GM12878 (cell line): ENCODE measurements around the gene FLOT1. TPM values are rescaled to one million over a fixed set of nuclear protein-coding genes. Genes with fewer than 3 reads are reported as not detected.

Experiments used
- ATAC-seq: fragments of 200-7000 bp; cut with Tn5 transposase; 3 replicates; pipeline ENCODE4 v1.9.1; 2020; ENCODE audit warnings: mild to moderate bottlenecking, moderate library complexity
- BruUV-seq: library from RNA; stranded (reverse); fragments of 400-500 nt; replicated peaks from 2 replicates; lab custom pipeline; 2021; lab: Mats Ljungman, UMichigan
- CTCF ChIA-PET: fragments of 300-600 bp; sonication (Branson Sonifier 250); formaldehyde crosslinking; extraction: SDS; loops from one replicate; lab custom pipeline; 2021; ENCODE audit warnings: inconsistent platforms; lab: Yijun Ruan, JAX
- POLR2A ChIA-PET: fragments of 350-600 bp; formaldehyde crosslinking; extraction: SDS; loops from one replicate; lab custom pipeline; 2021; ENCODE audit warnings: inconsistent platforms; lab: Charles Lee
- RAD21 ChIA-PET: fragments of 300-600 bp; sonication (Branson Sonifier 250); formaldehyde crosslinking; loops from one replicate; lab custom pipeline; 2023; ENCODE audit warnings: antibody characterized with exemption; ENCODE audit not compliant: unreplicated experiment; lab: Charles Lee
- SMC1A ChIA-PET: fragments of 300-600 bp; sonication (Branson Sonifier 250); formaldehyde crosslinking; loops from one replicate; lab custom pipeline; 2023; ENCODE audit not compliant: unreplicated experiment, uncharacterized antibody; lab: Charles Lee
- DNase-seq: peaks from one replicate; pipeline ENCODE4 v3.0.0-alpha.2; 2011; ENCODE audit warnings: low read depth, low spot score
- FAIRE-seq: peaks from 3 replicates; lab custom pipeline; 2011; peaks lifted over from hg19 to GRCh38; lab: Jason Lieb, UNC
- H2AFZ ChIP-seq: 2 replicates; pipeline ENCODE4 v1.6.0; 2011; ENCODE audit warnings: low read depth, low read length, control low read depth; ENCODE audit not compliant: control insufficient read depth
- H3K27ac ChIP-seq: 2 replicates; pipeline ENCODE4 v1.5.1; 2011; ENCODE audit warnings: control low read depth; ENCODE audit not compliant: control insufficient read depth, insufficient read depth
- H3K27me3 ChIP-seq, 2 experiments: replicated peaks in 1 of 2; 2 replicates each; pipeline versions ENCODE4 v1.6.0 to v1.6.1; 2011; ENCODE audit warnings: low read length in 1 of 2; ENCODE audit not compliant: control insufficient read depth in 2 of 2, insufficient read depth in 2 of 2
- H3K36me3 ChIP-seq, 2 experiments: 2 replicates each; pipeline ENCODE4 v1.5.1; 2011; ENCODE audit warnings: low read length in 1 of 2; ENCODE audit not compliant: control insufficient read depth in 2 of 2, insufficient read depth in 2 of 2
- H3K4me1 ChIP-seq: 2 replicates; pipeline ENCODE4 v1.6.1; 2011; ENCODE audit warnings: mild to moderate bottlenecking, low read length, moderate library complexity, mixed read lengths; ENCODE audit not compliant: control insufficient read depth, insufficient read depth
- H3K4me2 ChIP-seq: 2 replicates; pipeline ENCODE4 v1.6.0; 2011; ENCODE audit warnings: control low read depth; ENCODE audit not compliant: control insufficient read depth, insufficient read depth
- H3K4me3 ChIP-seq: fragments of 200-600 bp; sonication (generic); 2 replicates; pipeline ENCODE4 v1.5.1; 2016
- H3K79me2 ChIP-seq: 2 replicates; pipeline ENCODE4 v1.6.0; 2011; ENCODE audit warnings: low read length; ENCODE audit not compliant: control insufficient read depth, insufficient read depth
- H3K9ac ChIP-seq: 2 replicates; pipeline ENCODE4 v1.8.0; 2011; ENCODE audit warnings: low read length, control low read depth, mixed read lengths; ENCODE audit not compliant: control insufficient read depth, insufficient read depth
- H3K9me3 ChIP-seq: replicated peaks from 3 replicates; pipeline ENCODE4 v1.5.1; 2011; ENCODE audit warnings: mild to moderate bottlenecking, low read length; ENCODE audit not compliant: control insufficient read depth, insufficient read depth
- H4K20me1 ChIP-seq: 2 replicates; pipeline ENCODE4 v1.6.0; 2011; ENCODE audit not compliant: control insufficient read depth, insufficient read depth
- CTCF ChIP-seq, 3 experiments: IDR thresholded peaks in 2 of 3; conservative IDR thresholded peaks in 1 of 3; 2 replicates each; pipeline ENCODE4 v1.5.1; 2011; ENCODE audit warnings: low read depth in 3 of 3, low read length in 3 of 3, mild to moderate bottlenecking in 3 of 3, control low read depth in 2 of 3, moderate library complexity in 2 of 3, inconsistent platforms in 1 of 3, mixed read lengths in 1 of 3; ENCODE audit not compliant: control insufficient read depth in 2 of 3, insufficient read depth in 1 of 3; ENCODE audit errors: extremely low read depth in 1 of 3
- LARP7 ChIP-seq: fragments of 450-650 bp; IDR thresholded peaks from 2 replicates; pipeline ENCODE4 v1.6.1; 2017; ENCODE audit warnings: mild to moderate bottlenecking
- ZBED1 ChIP-seq: IDR thresholded peaks from 2 replicates; pipeline ENCODE4 v1.6.1; 2016; ENCODE audit warnings: borderline replicate concordance
- WGBS: methylation state at CpG from one replicate; pipeline ENCODE4 v1.1.6; 2016; ENCODE audit warnings: low lambda C conversion rate; ENCODE audit not compliant: insufficient replicate concordance, insufficient coverage; ENCODE audit errors: missing lambda C conversion rate; 5-methylcytosine and 5-hydroxymethylcytosine counted together
- in situ Hi-C: fragments of 300-500 bp; cut with MboI; formaldehyde crosslinking; loops from 9 replicates; pipeline ENCODE4 v1.14.3; 2018; ENCODE audit warnings: mixed read lengths
- intact Hi-C: fragments of 100-400 bp; cut with micrococcal nuclease; formaldehyde crosslinking; loops from one replicate; pipeline ENCODE4 v1.14.2; 2022; ENCODE audit not compliant: unreplicated experiment
- polyA plus RNA-seq, 11 experiments: library from polyadenylated mRNA; depleted of rRNA in 4 of 11; unstranded in 6 of 11; stranded (reverse) in 5 of 11; fragments of >200 nt; fragmentation: Nextera tagmentation in 4 of 11; fragmentation: Illumina TruSeq in 1 of 11; extraction: Ambion mirVana in 4 of 11; extraction: Trizol in 1 of 11; gene quantifications; 1 replicate in 1 of 11; 2 replicates in 10 of 11; pipeline versions ENCODE4 v1.2.1 to v1.2.3, GENCODE V29; 2011 to 2016; ENCODE audit warnings: inconsistent platforms in 2 of 11, missing spikeins in 2 of 11, low read depth in 1 of 11
- total RNA-seq, 4 experiments: library from RNA; depleted of rRNA in 3 of 4; stranded (reverse); fragments of >200 nt in 3 of 4; fragmentation: Illumina TruSeq in 1 of 4; extraction: Trizol in 1 of 4; gene quantifications; 2 replicates each; pipeline versions ENCODE4 v1.2.1 to v1.2.3, GENCODE V29; 2013 to 2021

Gene FLOT1
- total and polyA plus RNA-seq, 10 of the 15 experiments (the other 5 are each of a cell fraction or from before 2014, with no cell fraction given) = 12.3 to 153 (median 112) TPM

DNA sequence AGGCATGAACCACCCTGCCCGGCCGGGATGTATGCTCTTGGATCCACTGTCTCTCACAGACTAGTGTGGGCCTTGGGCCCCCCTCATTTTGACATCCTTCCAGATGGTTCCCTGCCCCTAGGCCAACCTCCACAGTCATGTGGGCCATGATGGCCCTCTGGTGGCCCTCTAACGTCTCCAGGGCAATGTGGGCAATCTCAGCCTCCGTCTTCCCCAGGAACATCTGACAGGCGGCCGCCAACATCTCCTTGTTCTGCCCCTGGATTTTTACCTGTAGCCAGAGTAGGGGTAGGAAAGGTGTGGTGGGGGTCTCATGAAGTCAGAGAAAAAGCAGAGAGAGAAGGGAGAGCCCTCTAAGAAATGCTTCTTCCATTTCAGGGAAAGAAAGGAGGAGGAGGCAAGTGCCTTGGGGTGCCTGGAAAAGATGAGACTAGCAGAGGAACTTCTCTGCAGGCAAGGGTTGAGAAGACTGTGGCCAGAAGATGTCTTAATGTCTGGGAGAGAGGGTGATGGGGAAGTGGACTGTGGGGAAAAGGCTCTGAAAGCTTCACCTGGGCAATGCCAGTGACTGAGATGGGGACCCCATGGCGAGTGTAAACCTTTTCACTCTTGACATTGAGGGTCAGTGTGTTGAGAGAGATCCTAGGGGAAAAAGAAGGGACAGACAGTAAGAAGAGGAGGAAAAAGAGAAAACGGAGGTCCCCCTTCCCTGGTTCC, 1.3 kb downstream of the FLOT1 start:
- H3K9me3 ChIP-seq = peaks cover 5% of the 10 kb centered on the region; the same call in 2 of the 3 replicates
- H3K4me3 ChIP-seq = peak overlapping the region; percentile 95
- ATAC-seq (no peak), FAIRE-seq (no peak), DNase-seq (no peak)
- H3K4me1 ChIP-seq = peaks cover 36% of the 10 kb centered on the region
- 67% methylated on average over 8 of the region's 8 CpGs for WGBS
- SMC1A ChIA-PET = interaction anchor here (0.6 to 10.0 kb wide), 6 partner anchors 10 to 81 kb away, joined by 3 to 122 read pairs (median 4); no protein-coding TSS in a partner anchor
- no TSS peak for BruUV-seq
- in situ Hi-C loops = no loop called here
- peak overlapping the region; percentile 94 for H3K4me2 ChIP-seq
- H2AFZ ChIP-seq = no peak overlapping the region
- peak overlapping the region; percentile 72 for H3K27ac ChIP-seq
- CTCF ChIA-PET = interaction anchor here (0.9 to 2.0 kb wide), 8 partner anchors 10 to 200 kb away, joined by 3 to 6 read pairs (median 4); partner anchors contain the start of gene VARS2
- H3K79me2 ChIP-seq = peaks cover 37% of the 10 kb centered on the region
- intact Hi-C loops = no loop called here
- H3K36me3 ChIP-seq = peaks cover 6 to 12% of the 10 kb centered on the region in 2 experiments
- POLR2A ChIA-PET = interaction anchor here (0.7 to 9.4 kb wide), 7 partner anchors 23 to 81 kb away, joined by 3 to 89 read pairs (median 5); partner anchors contain the start of gene MDC1
- H3K9ac ChIP-seq = peak overlapping the region; percentile 82
- no peak for TF ChIP-seq ZBED1
- no peak for TF ChIP-seq LARP7
- 0 out of 6 replicates have a peak, but pooled peaks of 1 of the 3 experiments have one; percentile 2 for TF ChIP-seq CTCF (IDR thresholded peaks at IDR 0.05 in 2 of 3, conservative IDR thresholded peaks at IDR 0.05 in 1 of 3; ENCODE audit: control insufficient read depth in 2 of 3, extremely low read depth in 1 of 3, insufficient read depth in 1 of 3, low read depth in 3 of 3, low read length in 3 of 3)
- RAD21 ChIA-PET = interaction anchor here (0.9 to 3.7 kb wide), 9 partner anchors 11 to 136 kb away, joined by 3 to 22 read pairs (median 4); partner anchors contain the start of gene MDC1
- no peaks in the 10 kb centered on the region for H4K20me1 ChIP-seq
- H3K27me3 ChIP-seq = no peaks in the 10 kb centered on the region
